ENCODE results near the gene PIK3CA.

Gene PIK3CA

GRCh38 chr3:179182902-179183301 lies 34.7 kb downstream of the PIK3CA start:
- Histone ChIP-seq H3K4me1 (ENCODE audit: insufficient read depth, insufficient read length) (no peaks in the 10 kb centered on the region), H3K9me3 (ENCODE audit: insufficient read depth, low read length) (no peaks in the 10 kb centered on the region), H3K9ac (ENCODE audit: insufficient read length, low read depth) (no peak overlapping the region), H3K27me3 (ENCODE audit: insufficient read depth, insufficient read length) (no peaks in the 10 kb centered on the region), H3K36me3 (ENCODE audit: insufficient read depth, insufficient read length, low read length) (no peaks in the 10 kb centered on the region), H3K4me3 (ENCODE audit: insufficient read length, low read depth) (no peak overlapping the region)
- no peak for DNase-seq (ENCODE audit: low read depth, low spot score)
- TF ChIP-seq SUZ12 (IDR thresholded peaks at IDR 0.05; ENCODE audit: extremely low read depth, insufficient read depth, insufficient read length) (no peak), YY1 (IDR thresholded peaks at IDR 0.05; ENCODE audit: insufficient read depth, insufficient read length) (no peak), ZNF274 (IDR thresholded peaks at IDR 0.05; ENCODE audit: low read depth, low read length) (no peak)

GRCh38 chr3:179184826-179185225 lies 36.7 kb downstream of the PIK3CA start:
- Histone ChIP-seq H3K9me3 (ENCODE audit: insufficient read depth, low read length) (no peaks in the 10 kb centered on the region), H3K4me3 (ENCODE audit: insufficient read length, low read depth) (no peak overlapping the region), H3K36me3 (ENCODE audit: insufficient read depth, insufficient read length, low read length) (no peaks in the 10 kb centered on the region), H3K9ac (ENCODE audit: insufficient read length, low read depth) (no peak overlapping the region), H3K4me1 (ENCODE audit: insufficient read depth, insufficient read length) (no peaks in the 10 kb centered on the region), H3K27me3 (ENCODE audit: insufficient read depth, insufficient read length) (no peaks in the 10 kb centered on the region)
- TF ChIP-seq SUZ12 (IDR thresholded peaks at IDR 0.05; ENCODE audit: extremely low read depth, insufficient read depth, insufficient read length) (no peak), ZNF274 (IDR thresholded peaks at IDR 0.05; ENCODE audit: low read depth, low read length) (no peak), YY1 (IDR thresholded peaks at IDR 0.05; ENCODE audit: insufficient read depth, insufficient read length) (no peak)
- no peak for DNase-seq (ENCODE audit: low read depth, low spot score)

DNA sequence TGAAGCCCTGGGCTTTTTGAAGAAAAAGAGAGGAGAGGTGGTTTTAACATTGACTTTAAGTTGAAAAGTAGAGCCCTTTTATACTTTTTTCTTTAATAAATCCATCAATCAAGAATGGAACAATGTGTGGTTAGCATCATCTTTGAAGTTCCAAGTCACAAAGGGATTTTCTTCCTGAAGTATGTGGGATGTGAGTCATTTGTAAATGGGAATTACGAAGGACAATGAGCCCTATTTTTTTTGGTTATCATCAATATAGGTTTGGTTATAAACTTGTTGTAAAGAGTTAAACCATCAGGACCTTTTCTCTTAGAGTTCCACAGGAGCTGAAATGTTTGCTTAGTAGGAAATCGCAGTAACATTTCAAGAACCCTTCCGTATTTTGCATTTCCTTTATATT lies 38.3 kb downstream of the PIK3CA start:
- no peaks in the 10 kb centered on the region for H3K4me1 ChIP-seq (ENCODE audit: insufficient read depth, insufficient read length)
- no peak for TF ChIP-seq SUZ12 (IDR thresholded peaks at IDR 0.05; ENCODE audit: extremely low read depth, insufficient read depth, insufficient read length)
- H3K4me3 ChIP-seq (ENCODE audit: insufficient read length, low read depth): no peak overlapping the region
- H3K9ac ChIP-seq (ENCODE audit: insufficient read length, low read depth): no peak overlapping the region
- no peak for DNase-seq (ENCODE audit: low read depth, low spot score)
- no peaks in the 10 kb centered on the region for H3K9me3 ChIP-seq (ENCODE audit: insufficient read depth, low read length)
- H3K27me3 ChIP-seq (ENCODE audit: insufficient read depth, insufficient read length): no peaks in the 10 kb centered on the region
- no peaks in the 10 kb centered on the region for H3K36me3 ChIP-seq (ENCODE audit: insufficient read depth, insufficient read length, low read length)

DNA sequence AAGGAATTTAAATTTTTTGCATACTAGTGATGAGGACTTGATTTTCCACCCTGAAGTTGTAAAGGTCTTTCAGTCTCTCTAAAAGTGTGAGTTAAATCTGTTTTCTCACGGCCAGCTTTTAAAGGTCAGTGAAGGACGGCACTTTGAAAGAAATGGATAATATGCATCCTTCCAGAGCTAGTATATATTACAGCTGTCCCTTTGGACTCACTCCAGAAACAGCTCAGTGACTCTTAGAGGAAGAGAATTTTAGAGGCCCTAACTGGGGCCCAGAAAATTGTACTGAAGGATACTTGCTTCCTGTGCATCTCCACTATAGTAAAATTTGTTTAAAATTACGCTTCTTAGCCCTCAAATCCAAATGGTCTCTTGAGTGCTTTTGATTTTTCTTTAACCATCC lies 41.6 kb downstream of the PIK3CA start:
- no peak for DNase-seq (ENCODE audit: low read depth, low spot score)

DNA sequence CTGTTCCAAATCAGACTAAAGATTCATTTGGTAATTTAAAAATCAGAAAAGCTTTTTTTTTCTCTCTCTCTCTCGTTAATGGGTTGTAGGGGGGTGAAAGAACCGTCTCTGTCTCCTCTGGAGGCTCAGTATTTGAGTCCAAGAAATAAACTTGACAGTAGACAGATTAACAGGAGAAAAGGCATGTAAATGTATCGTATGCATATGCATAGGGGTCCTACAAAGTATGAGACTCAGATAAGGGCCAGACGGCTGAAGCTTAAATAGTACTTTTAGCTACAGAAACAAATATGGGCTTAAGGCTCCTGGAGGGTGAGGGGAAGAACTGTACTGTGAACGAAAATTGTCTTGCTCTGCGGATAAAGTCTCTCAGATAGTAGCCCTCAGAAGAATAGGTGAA lies 42.4 kb downstream of the PIK3CA start:
- no peaks in the 10 kb centered on the region for H3K4me1 ChIP-seq (ENCODE audit: insufficient read depth, insufficient read length)
- DNase-seq (ENCODE audit: low read depth, low spot score): no peak
- no peaks in the 10 kb centered on the region for H3K27me3 ChIP-seq (ENCODE audit: insufficient read depth, insufficient read length)
- no peaks in the 10 kb centered on the region for H3K36me3 ChIP-seq (ENCODE audit: insufficient read depth, insufficient read length, low read length)
- H3K9ac ChIP-seq (ENCODE audit: insufficient read length, low read depth): no peak overlapping the region
- H3K4me3 ChIP-seq (ENCODE audit: insufficient read length, low read depth): no peak overlapping the region
- TF ChIP-seq ZNF274 (IDR thresholded peaks at IDR 0.05; ENCODE audit: low read depth, low read length) (no peak), YY1 (IDR thresholded peaks at IDR 0.05; ENCODE audit: insufficient read depth, insufficient read length) (no peak), SUZ12 (IDR thresholded peaks at IDR 0.05; ENCODE audit: extremely low read depth, insufficient read depth, insufficient read length) (no peak)
- no peaks in the 10 kb centered on the region for H3K9me3 ChIP-seq (ENCODE audit: insufficient read depth, low read length)

More for the DNA sequence above, 41.6 kb downstream of the PIK3CA start:
- Histone ChIP-seq H3K4me1 (ENCODE audit: insufficient read depth, insufficient read length) (no peaks in the 10 kb centered on the region), H3K27me3 (ENCODE audit: insufficient read depth, insufficient read length) (no peaks in the 10 kb centered on the region), H3K9ac (ENCODE audit: insufficient read length, low read depth) (no peak overlapping the region), H3K9me3 (ENCODE audit: insufficient read depth, low read length) (no peaks in the 10 kb centered on the region), H3K36me3 (ENCODE audit: insufficient read depth, insufficient read length, low read length) (no peaks in the 10 kb centered on the region), H3K4me3 (ENCODE audit: insufficient read length, low read depth) (no peak overlapping the region)
- no peak for TF ChIP-seq ZNF274 (IDR thresholded peaks at IDR 0.05; ENCODE audit: low read depth, low read length)
- TF ChIP-seq SUZ12 (IDR thresholded peaks at IDR 0.05; ENCODE audit: extremely low read depth, insufficient read depth, insufficient read length): no peak
- TF ChIP-seq YY1 (IDR thresholded peaks at IDR 0.05; ENCODE audit: insufficient read depth, insufficient read length): no peak

GRCh38 chr3:179192542-179192941 lies 44.4 kb downstream of the PIK3CA start:
- Histone ChIP-seq H3K4me1 (ENCODE audit: insufficient read depth, insufficient read length) (no peaks in the 10 kb centered on the region), H3K9me3 (ENCODE audit: insufficient read depth, low read length) (no peaks in the 10 kb centered on the region), H3K9ac (ENCODE audit: insufficient read length, low read depth) (no peak overlapping the region), H3K36me3 (ENCODE audit: insufficient read depth, insufficient read length, low read length) (no peaks in the 10 kb centered on the region), H3K4me3 (ENCODE audit: insufficient read length, low read depth) (no peak overlapping the region), H3K27me3 (ENCODE audit: insufficient read depth, insufficient read length) (no peaks in the 10 kb centered on the region)
- TF ChIP-seq YY1 (IDR thresholded peaks at IDR 0.05; ENCODE audit: insufficient read depth, insufficient read length) (no peak), SUZ12 (IDR thresholded peaks at IDR 0.05; ENCODE audit: extremely low read depth, insufficient read depth, insufficient read length) (no peak), ZNF274 (IDR thresholded peaks at IDR 0.05; ENCODE audit: low read depth, low read length) (no peak)
- no peak for DNase-seq (ENCODE audit: low read depth, low spot score)

GRCh38 chr3:179194931-179195330 lies 46.8 kb downstream of the PIK3CA start:
- no peaks in the 10 kb centered on the region; the same call in 1 of the 2 replicates for H3K9me3 ChIP-seq (ENCODE audit: insufficient read depth, low read length)
- H3K4me3 ChIP-seq (ENCODE audit: insufficient read length, low read depth): no peak overlapping the region
- no peaks in the 10 kb centered on the region for H3K36me3 ChIP-seq (ENCODE audit: insufficient read depth, insufficient read length, low read length)
- no peaks in the 10 kb centered on the region for H3K4me1 ChIP-seq (ENCODE audit: insufficient read depth, insufficient read length)
- H3K9ac ChIP-seq (ENCODE audit: insufficient read length, low read depth): no peak overlapping the region
- H3K27me3 ChIP-seq (ENCODE audit: insufficient read depth, insufficient read length): no peaks in the 10 kb centered on the region
- TF ChIP-seq ZNF274 (IDR thresholded peaks at IDR 0.05; ENCODE audit: low read depth, low read length) (no peak), YY1 (IDR thresholded peaks at IDR 0.05; ENCODE audit: insufficient read depth, insufficient read length) (no peak), SUZ12 (IDR thresholded peaks at IDR 0.05; ENCODE audit: extremely low read depth, insufficient read depth, insufficient read length) (no peak)
- DNase-seq (ENCODE audit: low read depth, low spot score): no peak

- Histone ChIP-seq H3K4me3 (ENCODE audit: insufficient read length, low read depth) (no peak overlapping the region), H3K36me3 (ENCODE audit: insufficient read depth, insufficient read length, low read length) (no peaks in the 10 kb centered on the region), H3K9ac (ENCODE audit: insufficient read length, low read depth) (no peak overlapping the region), H3K27me3 (ENCODE audit: insufficient read depth, insufficient read length) (no peaks in the 10 kb centered on the region), H3K9me3 (ENCODE audit: insufficient read depth, low read length) (no peaks in the 10 kb centered on the region; the same call in 1 of the 2 replicates), H3K4me1 (ENCODE audit: insufficient read depth, insufficient read length) (no peaks in the 10 kb centered on the region)
- no peak for TF ChIP-seq ZNF274 (IDR thresholded peaks at IDR 0.05; ENCODE audit: low read depth, low read length)
- no peak for TF ChIP-seq SUZ12 (IDR thresholded peaks at IDR 0.05; ENCODE audit: extremely low read depth, insufficient read depth, insufficient read length)
- TF ChIP-seq YY1 (IDR thresholded peaks at IDR 0.05; ENCODE audit: insufficient read depth, insufficient read length): no peak
- DNase-seq (ENCODE audit: low read depth, low spot score): no peak
Measured at GRCh38 chr3:179196098-179196497, 47.9 kb downstream of the PIK3CA start.

Data from NT2/D1 (cell line).